Measurements from ENCODE around the gene SMIM1. TPM values are rescaled to one million over a fixed set of nuclear protein-coding genes. Genes with fewer than 3 reads are reported as not detected.

The SMIM1 gene
- total and polyA plus RNA-seq, 8 donors, result 3.1 to 15.1 (median 6.4) TPM

DNA sequence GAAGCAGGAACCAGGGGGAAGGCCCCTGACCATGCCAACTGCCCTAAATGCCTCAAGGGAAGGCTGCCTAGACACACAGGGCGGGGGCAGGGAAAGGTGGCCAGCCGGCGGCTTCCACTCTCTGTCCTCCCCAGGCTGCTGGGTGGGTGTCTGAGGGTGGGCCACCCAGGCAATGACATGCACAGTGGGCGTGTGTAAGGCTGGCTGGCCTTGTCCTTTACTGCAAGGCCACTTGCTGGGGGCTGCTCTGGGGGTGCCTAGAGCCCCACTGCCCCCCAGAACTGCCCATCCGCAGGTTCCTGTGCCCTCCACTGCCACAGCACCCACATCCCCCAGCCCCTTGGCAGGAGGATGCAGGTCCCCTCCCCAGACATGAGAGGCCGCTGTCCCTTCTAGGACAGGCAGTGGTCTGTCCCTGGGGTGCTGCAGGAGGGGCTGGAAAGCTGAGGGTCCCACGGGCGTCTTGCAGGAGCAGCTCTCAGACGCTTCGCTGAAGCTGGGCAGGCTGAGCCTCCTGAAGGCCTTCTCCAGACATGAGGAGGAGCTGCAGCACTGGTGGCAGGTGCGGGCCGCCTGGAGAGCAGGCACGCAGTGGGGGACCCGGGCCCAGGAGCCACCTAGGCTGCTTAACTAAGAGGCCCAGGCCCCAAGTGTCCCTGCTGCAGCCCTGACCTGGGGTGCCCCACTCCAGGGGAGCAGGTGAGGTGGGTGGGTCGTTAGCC, 10.2 kb upstream of the SMIM1 start:
- Histone ChIP-seq H3K9me3 (no peaks in the 10 kb centered on the region), H3K27ac (no peak overlapping the region), H3K4me1 (no peaks in the 10 kb centered on the region), H3K27me3 (no peaks in the 10 kb centered on the region), H3K36me3 (no peaks in the 10 kb centered on the region), H3K4me3 (no peak overlapping the region)
- intact Hi-C loops (cut with DNase I), result no loop called here
- DNase-seq, result peak in 1 of 6 donors; percentile 67
- no peak for ATAC-seq
- FAIRE-seq, result no peak
- 70 to 77% methylated on average over 15 of the region's 15 CpGs for WGBS, 2 donors
- TF ChIP-seq, protein P1, sequence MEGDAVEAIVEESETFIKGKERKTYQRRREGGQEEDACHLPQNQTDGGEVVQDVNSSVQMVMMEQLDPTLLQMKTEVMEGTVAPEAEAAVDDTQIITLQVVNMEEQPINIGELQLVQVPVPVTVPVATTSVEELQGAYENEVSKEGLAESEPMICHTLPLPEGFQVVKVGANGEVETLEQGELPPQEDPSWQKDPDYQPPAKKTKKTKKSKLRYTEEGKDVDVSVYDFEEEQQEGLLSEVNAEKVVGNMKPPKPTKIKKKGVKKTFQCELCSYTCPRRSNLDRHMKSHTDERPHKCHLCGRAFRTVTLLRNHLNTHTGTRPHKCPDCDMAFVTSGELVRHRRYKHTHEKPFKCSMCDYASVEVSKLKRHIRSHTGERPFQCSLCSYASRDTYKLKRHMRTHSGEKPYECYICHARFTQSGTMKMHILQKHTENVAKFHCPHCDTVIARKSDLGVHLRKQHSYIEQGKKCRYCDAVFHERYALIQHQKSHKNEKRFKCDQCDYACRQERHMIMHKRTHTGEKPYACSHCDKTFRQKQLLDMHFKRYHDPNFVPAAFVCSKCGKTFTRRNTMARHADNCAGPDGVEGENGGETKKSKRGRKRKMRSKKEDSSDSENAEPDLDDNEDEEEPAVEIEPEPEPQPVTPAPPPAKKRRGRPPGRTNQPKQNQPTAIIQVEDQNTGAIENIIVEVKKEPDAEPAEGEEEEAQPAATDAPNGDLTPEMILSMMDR (IDR thresholded peaks at IDR 0.05), result no peak

- Histone ChIP-seq H3K36me3 (no peaks in the 10 kb centered on the region), H3K9me3 (no peaks in the 10 kb centered on the region), H3K4me3 (no peak overlapping the region), H3K27ac (no peak overlapping the region), H3K27me3 (no peaks in the 10 kb centered on the region), H3K4me1 (no peaks in the 10 kb centered on the region)
- peak in 1 of 6 donors; percentile 66 for DNase-seq
- no peak for ATAC-seq
- intact Hi-C loops (cut with DNase I), result no loop called here
- no peak for FAIRE-seq
- 73 to 79% methylated on average over 11 to 12 of the region's 12 CpGs for WGBS, 2 donors
- TF ChIP-seq, protein P1 (IDR thresholded peaks at IDR 0.05), result no peak
Measured at GRCh38 chr1:3762873-3763228, 9.7 kb upstream of the SMIM1 start.

- TF ChIP-seq, protein P1 (IDR thresholded peaks at IDR 0.05), result no peak
- H3K9me3 ChIP-seq, result no peaks in the 10 kb centered on the region
- DNase-seq, result peak in 1 of 6 donors; percentile 66
- no peak overlapping the region for H3K4me3 ChIP-seq
- FAIRE-seq, result no peak
- no peaks in the 10 kb centered on the region for H3K4me1 ChIP-seq
- no peak overlapping the region for H3K27ac ChIP-seq
- H3K36me3 ChIP-seq, result no peaks in the 10 kb centered on the region
- intact Hi-C loops (cut with DNase I), result no loop called here
- 54 to 58% methylated on average over 31 of the region's 31 CpGs for WGBS, 2 donors
- H3K27me3 ChIP-seq, result no peaks in the 10 kb centered on the region
- no peak for ATAC-seq
Measured at GRCh38 chr1:3763351-3764125, 9.0 kb upstream of the SMIM1 start.

GRCh38 chr1:3767328-3767925, 5.1 kb upstream of the SMIM1 start:
- no peaks in the 10 kb centered on the region for H3K36me3 ChIP-seq
- TF ChIP-seq, protein P1 (IDR thresholded peaks at IDR 0.05), result no peak
- H3K27ac ChIP-seq, result no peak overlapping the region
- H3K27me3 ChIP-seq, result no peaks in the 10 kb centered on the region
- FAIRE-seq, result no peak
- H3K4me1 ChIP-seq, result peaks cover 0 to 9% (median 5%) of the 10 kb centered on the region in 3 donors
- ATAC-seq, result no peak
- WGBS, 2 donors, result 73 to 90% methylated on average over 17 of the region's 17 CpGs
- no peaks in the 10 kb centered on the region for H3K9me3 ChIP-seq
- intact Hi-C loops (cut with DNase I), result no loop called here
- H3K4me3 ChIP-seq, result no peak overlapping the region
- DNase-seq, result peak in 1 of 6 donors; percentile 40
